RWPE1 (cell line): ENCODE data around the gene BICDL2.

Experiments
- CTCF ChIA-PET: fragments of 350-600 bp; sonication (Branson Sonifier 250); formaldehyde crosslinking; extraction: SDS; loops from one replicate; lab custom pipeline; 2021; lab: Yijun Ruan, JAX
- POLR2A ChIA-PET: fragments of 400-600 bp; formaldehyde crosslinking; extraction: SDS; loops from one replicate; lab custom pipeline; 2020; ENCODE audit warnings: antibody characterized with exemption; ENCODE audit not compliant: low non-redundant PET; lab: Yijun Ruan, JAX
- DNase-seq: peaks from one replicate; pipeline ENCODE4 v3.0.0; 2012; ENCODE audit warnings: low spot score
- H3K27ac ChIP-seq: fragments of 450-650 bp; 2 replicates; pipeline ENCODE4 v1.5.1; 2017
- CTCF ChIP-seq: fragments of 450-650 bp; conservative IDR thresholded peaks from 2 replicates; pipeline ENCODE4 v1.5.1; 2017; ENCODE audit warnings: low read depth, mild to moderate bottlenecking

Gene BICDL2

GRCh38 chr16:3009568-3010390 lies 27.0 kb downstream of the BICDL2 start:
- ChIA-PET CTCF (interaction anchor here (0.6 to 1.7 kb wide), 6 partner anchors 12 to 282 kb away, joined by 3 to 6 read pairs (median 3); no protein-coding TSS in a partner anchor), POLR2A (interaction anchor here (0.6 to 3.7 kb wide), 4 partner anchors 12 to 1086 kb away, joined by 3 to 49 read pairs (median 4); partner anchors contain the start of gene TNFRSF12A)
- no peak overlapping the region for H3K27ac ChIP-seq
- no peak for TF ChIP-seq CTCF
- DNase-seq, result peak; percentile 65

GRCh38 chr16:3008690-3009037 lies 28.1 kb downstream of the BICDL2 start:
- DNase-seq, result no peak
- H3K27ac ChIP-seq, result no peak overlapping the region
- POLR2A ChIA-PET, result interaction anchor here (0.6 to 1.0 kb wide), 2 partner anchors 13 to 16 kb away, joined by 3 to 5 read pairs; no protein-coding TSS in a partner anchor
- CTCF ChIA-PET, result no interaction called here
- no peak for TF ChIP-seq CTCF

- DNase-seq, result no peak
These were observed 28.6 kb downstream of the BICDL2 start for GRCh38 chr16:3007957-3008689.

GRCh38 chr16:3007059-3007956 lies 29.4 kb downstream of the BICDL2 start:
- H3K27ac ChIP-seq, result no peak overlapping the region
- ChIA-PET CTCF (interaction anchor here (0.9 to 1.0 kb wide), 2 partner anchors 24 to 51 kb away, joined by 4 read pairs; no protein-coding TSS in a partner anchor), POLR2A (interaction anchor here (0.6 to 1.0 kb wide), 3 partner anchors 10 to 151 kb away, joined by 3 read pairs; no protein-coding TSS in a partner anchor)
- TF ChIP-seq CTCF, result no peak
- DNase-seq, result no peak

More at GRCh38 chr16:3007957-3008689, 28.6 kb downstream of the BICDL2 start:
- CTCF ChIA-PET, result interaction anchor here (0.9 to 1.0 kb wide), 2 partner anchors 23 to 50 kb away, joined by 4 read pairs; no protein-coding TSS in a partner anchor
- POLR2A ChIA-PET, result interaction anchor here (0.6 to 1.0 kb wide), 3 partner anchors 11 to 16 kb away, joined by 3 to 5 read pairs (median 3); no protein-coding TSS in a partner anchor
- H3K27ac ChIP-seq, result no peak overlapping the region
- no peak for TF ChIP-seq CTCF

- no peak for DNase-seq
- no peak for TF ChIP-seq CTCF
- CTCF ChIA-PET, result interaction anchor here (1.7 kb wide), 1 partner anchor 9 kb away, joined by 6 read pairs; no protein-coding TSS in a partner anchor
- no peak overlapping the region for H3K27ac ChIP-seq
- POLR2A ChIA-PET, result interaction anchor here (2.1 to 3.1 kb wide), 2 partner anchors 17 to 23 kb away, joined by 6 to 48 read pairs; partner anchors contain the start of genes HCFC1R1, THOC6 and TNFRSF12A
These were observed 31.9 kb downstream of the BICDL2 start for GRCh38 chr16:3004781-3005284.
